SKM-1 treated with dmso at 0.1 percent for 144 hours (cell line): Measurements from ENCODE around the gene RHOF.

Source experiments
- DNase-seq: peaks from one replicate; lab custom pipeline; 2025; ENCODE audit not compliant: unreplicated experiment; lab: John Stamatoyannopoulos, UW

RHOF gene

GRCh38 chr12:121819212-121819949, 25.9 kb upstream of the RHOF start:
- DNase-seq = no peak

DNA sequence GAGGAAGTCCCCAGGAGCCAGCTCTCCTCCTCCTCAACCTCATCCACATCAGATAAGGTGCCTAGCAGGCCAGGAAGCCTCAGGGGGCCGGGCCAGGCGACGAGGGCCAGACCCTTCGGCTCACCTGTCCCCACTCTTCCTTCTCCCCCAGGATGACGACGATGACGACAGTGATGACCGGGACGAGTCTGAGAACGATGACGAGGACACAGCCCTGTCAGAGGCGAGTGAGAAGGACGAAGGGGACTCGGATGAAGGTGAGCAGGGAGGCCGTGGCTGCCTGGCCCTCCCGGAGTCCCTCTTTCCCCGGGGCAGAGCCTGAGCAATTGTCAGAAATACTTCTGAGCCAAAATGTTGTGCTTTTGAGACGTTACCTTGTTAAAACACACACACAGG, 24.2 kb upstream of the RHOF start:
- DNase-seq = no peak

- no peak for DNase-seq
Observed at GRCh38 chr12:121816925-121817647, 23.6 kb upstream of the RHOF start.

GRCh38 chr12:121815263-121815662, 21.8 kb upstream of the RHOF start:
- DNase-seq = no peak

- DNase-seq = no peak
Observed at GRCh38 chr12:121814429-121815119, 21.1 kb upstream of the RHOF start.

DNA sequence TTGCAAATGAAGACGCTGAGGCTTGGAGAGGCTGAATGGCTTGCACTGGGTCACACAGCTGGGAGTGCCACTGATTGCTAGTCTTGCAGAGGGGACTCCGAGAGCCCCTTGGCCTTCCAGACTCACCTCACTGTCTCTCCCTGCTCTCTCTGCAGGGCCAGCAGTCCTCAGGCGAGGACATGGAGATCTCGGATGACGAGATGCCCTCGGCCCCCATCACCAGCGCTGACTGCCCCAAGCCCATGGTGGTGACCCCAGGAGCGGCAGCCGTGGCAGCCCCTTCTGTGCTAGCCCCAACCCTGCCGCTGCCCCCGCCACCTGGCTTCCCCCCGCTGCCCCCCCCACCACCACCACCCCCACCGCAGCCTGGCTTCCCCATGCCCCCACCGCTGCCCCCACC, 20.5 kb upstream of the RHOF start:
- DNase-seq = no peak

DNA sequence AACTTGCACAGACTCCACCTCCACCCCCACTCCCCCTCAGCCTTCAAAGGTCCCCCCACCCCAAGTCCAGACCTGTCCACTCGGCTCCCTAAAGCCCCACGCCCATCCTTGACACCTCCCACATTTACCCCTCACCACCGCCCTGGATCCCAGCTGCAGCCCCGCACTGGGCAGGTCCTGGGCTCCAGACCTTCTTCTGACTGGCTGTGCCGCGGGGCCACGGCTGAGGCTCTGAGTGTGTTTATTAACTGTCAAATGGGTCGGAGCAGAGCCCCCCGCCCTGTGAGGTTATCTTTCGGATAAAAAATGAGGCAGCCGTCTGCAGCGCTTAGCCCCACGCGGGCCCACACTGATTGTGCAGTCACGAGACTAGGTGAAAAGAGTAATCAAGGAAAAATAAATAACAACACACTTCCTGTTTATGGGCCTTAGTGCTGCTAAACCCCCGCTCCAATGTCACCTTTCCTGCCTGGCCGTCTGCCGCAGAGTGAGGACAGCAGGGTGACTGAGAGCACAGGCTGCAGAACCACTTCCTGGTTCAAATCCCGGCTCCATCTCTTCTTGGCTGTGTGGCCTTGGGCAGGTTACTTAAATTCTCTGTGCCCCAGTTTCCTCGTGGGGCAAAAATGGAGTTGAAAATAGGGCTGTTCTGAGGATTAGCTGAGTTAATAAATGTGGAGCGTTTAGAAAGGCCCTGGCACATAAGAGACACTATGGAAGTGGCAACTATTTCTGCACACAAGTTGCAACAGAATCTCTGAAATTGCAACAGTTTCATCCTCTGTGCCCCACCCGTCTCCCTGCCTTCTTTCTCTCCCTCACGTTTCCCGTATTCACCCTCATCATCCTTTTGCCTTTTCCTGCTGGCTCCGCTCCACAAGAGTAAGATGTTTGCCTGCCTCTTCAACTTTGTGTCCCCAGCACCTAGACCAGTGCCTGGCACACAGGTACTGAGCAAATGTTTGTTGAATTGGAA, 19.7 kb upstream of the RHOF start:
- DNase-seq = no peak

DNA sequence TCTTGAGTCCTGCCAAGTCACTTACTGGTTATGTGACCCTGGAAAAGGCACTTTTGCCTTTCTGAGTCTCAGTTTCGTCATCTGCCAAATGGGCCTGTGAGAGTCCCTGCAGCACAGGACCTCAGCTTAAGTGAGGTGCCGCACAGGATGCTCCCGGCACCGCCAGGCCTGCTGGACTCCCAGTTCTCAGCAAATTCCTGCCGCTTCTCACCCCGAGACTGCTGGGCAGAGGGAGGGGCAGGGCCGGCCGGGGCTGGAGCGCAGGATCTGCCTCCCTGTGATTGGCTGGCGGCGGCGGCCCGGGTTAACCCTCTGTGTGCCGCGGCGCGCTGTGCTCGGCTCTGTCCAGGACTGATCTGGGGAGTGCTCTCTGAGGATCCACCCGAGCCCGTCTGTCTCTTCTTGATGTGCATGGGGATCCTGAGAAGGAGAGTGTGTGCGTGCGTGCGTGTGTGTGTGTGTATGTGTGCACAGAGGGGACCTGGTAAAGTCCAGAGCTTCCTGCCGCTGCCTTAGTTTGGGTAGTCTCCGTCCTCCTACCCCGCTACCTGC, 18.9 kb upstream of the RHOF start:
- no peak for DNase-seq

DNA sequence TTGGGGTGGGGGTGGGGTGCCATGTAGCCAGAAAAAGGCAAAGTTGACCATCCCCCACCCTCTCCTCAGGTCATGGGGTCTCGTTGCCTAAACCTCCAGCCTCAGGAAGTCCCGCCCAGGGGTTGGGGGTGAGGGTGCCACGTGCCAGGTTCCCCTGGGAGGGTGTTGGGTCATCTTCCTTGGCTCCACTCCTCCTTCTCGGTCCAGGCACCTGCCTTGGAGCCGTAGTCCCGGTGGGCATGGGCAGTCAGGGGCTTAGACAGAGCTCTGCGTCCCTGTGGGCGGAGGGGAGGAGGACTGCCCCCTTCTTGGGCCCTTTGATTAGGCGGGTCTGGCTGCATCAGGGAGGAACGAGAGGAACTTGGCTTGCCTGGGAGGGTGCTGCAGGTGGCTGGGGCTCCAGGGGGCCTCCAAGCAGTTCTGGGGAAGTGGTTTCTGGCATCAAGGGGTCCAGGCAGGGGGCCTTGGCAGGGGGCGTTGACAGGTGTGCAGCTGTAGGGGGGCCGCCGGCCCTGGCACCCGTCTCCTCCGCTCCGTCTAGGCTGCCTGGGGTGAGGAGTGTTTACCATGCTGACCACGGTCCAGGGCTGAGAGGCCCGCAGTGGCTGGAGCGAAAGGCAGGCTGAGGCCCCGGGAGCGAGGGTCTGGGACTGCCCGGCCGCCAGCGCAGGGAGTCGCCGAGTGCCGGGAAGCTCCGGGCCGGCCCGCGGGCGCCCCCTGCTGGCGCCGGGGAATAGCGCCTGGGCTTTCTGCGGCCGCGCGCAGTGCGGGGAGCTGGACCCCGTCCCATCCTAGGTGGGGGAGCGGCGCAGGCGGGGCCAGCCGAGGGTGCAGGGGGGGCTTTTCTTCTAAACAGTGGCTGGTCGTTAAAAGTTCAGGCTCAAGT, 18.2 kb upstream of the RHOF start:
- DNase-seq = no peak

GRCh38 chr12:121810833-121811433, 17.4 kb upstream of the RHOF start:
- DNase-seq = no peak

GRCh38 chr12:121810234-121810817, 16.8 kb upstream of the RHOF start:
- no peak for DNase-seq

GRCh38 chr12:121809712-121810116, 16.2 kb upstream of the RHOF start:
- no peak for DNase-seq

DNA sequence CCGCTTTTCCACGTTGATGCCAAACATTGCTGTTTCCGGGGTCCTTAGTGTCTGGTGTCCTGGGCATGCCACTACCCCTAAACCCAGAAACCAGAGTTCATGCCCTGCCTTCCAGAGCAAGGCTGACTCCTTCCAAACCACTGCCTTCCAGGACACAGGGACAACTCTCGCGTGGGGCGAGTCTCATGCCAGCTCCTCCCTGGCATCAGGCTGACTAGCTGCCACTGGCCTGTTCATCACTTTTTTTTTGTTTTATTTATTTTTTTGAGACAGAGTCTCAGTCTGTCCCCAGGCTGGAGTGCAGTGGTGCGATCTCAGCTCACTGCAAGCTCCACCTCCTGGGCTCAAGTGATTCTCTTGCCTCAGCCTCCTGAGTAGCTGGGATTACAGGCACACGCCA, 15.1 kb upstream of the RHOF start:
- no peak for DNase-seq

- DNase-seq = no peak
Observed at GRCh38 chr12:121807642-121808347, 14.3 kb upstream of the RHOF start.

- no peak for DNase-seq
Observed at GRCh38 chr12:121806546-121807423, 13.3 kb upstream of the RHOF start.

GRCh38 chr12:121806009-121806545, 12.6 kb upstream of the RHOF start:
- DNase-seq = no peak
